ENCODE data around the gene ANKS1B. TPM values are rescaled to one million over a fixed set of nuclear protein-coding genes. Genes with fewer than 3 reads are reported as not detected.
"Not testable (repeated sequence)": the region's sequence is repeated elsewhere in the genome, so short reads cannot be mapped to it uniquely, and the experiment has no call there.

Gene ANKS1B
- total and polyA plus RNA-seq, 10 of the 15 experiments (the other 5 are each of a cell fraction or from before 2014, with no cell fraction given) = 0.16 to 1.3 (median 0.82) TPM; not detected in 7

GRCh38 chr12:98968896-98969295 lies 1015.8 kb downstream of the ANKS1B start:
- H3K27ac ChIP-seq (ENCODE audit: control insufficient read depth, insufficient read depth) = no peak overlapping the region

GRCh38 chr12:98957135-98957534 lies 1027.6 kb downstream of the ANKS1B start:
- SMC1A ChIA-PET (ENCODE audit: uncharacterized antibody, unreplicated experiment) = interaction anchor here (1.2 to 4.1 kb wide), 2 partner anchors 9 to 42 kb away, joined by 3 to 21 read pairs; no protein-coding TSS in a partner anchor
- ATAC-seq; H3K27ac ChIP-seq (ENCODE audit: control insufficient read depth, insufficient read depth); H4K20me1 ChIP-seq (ENCODE audit: control insufficient read depth, insufficient read depth); BruUV-seq (replicated peaks); H3K4me3 ChIP-seq; H3K4me1 ChIP-seq (ENCODE audit: control insufficient read depth, insufficient read depth, low read length); DNase-seq (ENCODE audit: low read depth, low spot score); H3K79me2 ChIP-seq (ENCODE audit: control insufficient read depth, insufficient read depth, low read length); FAIRE-seq; H3K4me2 ChIP-seq (ENCODE audit: control insufficient read depth, insufficient read depth); in situ Hi-C loops (cut with MboI); intact Hi-C loops (cut with micrococcal nuclease; ENCODE audit: unreplicated experiment); H3K9me3 ChIP-seq (replicated peaks; ENCODE audit: control insufficient read depth, insufficient read depth, low read length); H3K9ac ChIP-seq (ENCODE audit: control insufficient read depth, insufficient read depth, low read length); POLR2A ChIA-PET; H2AFZ ChIP-seq (ENCODE audit: control insufficient read depth, low read depth, low read length); H3K27me3 ChIP-seq (replicated peaks in 1 of 2; ENCODE audit: control insufficient read depth in 2 of 2, insufficient read depth in 2 of 2, low read length in 1 of 2); H3K36me3 ChIP-seq (ENCODE audit: control insufficient read depth in 2 of 2, insufficient read depth in 2 of 2, low read length in 1 of 2): not testable (repeated sequence)
- RAD21 ChIA-PET (ENCODE audit: unreplicated experiment) = interaction anchor here (1.4 kb wide), 1 partner anchor 42 kb away, joined by 8 read pairs; no protein-coding TSS in a partner anchor
- CTCF ChIA-PET = interaction anchor here (0.8 to 7.5 kb wide), 6 partner anchors 12 to 466 kb away, joined by 3 to 63 read pairs (median 4); no protein-coding TSS in a partner anchor
- WGBS (ENCODE audit: insufficient coverage, insufficient replicate concordance, low lambda C conversion rate, missing lambda C conversion rate) = 75% methylated on average over 5 of the region's 5 CpGs

More at GRCh38 chr12:98968896-98969295, 1015.8 kb downstream of the ANKS1B start:
- ATAC-seq = no peak
- H3K4me2 ChIP-seq (ENCODE audit: control insufficient read depth, insufficient read depth) = no peak overlapping the region
- H3K9me3 ChIP-seq (replicated peaks; ENCODE audit: control insufficient read depth, insufficient read depth, low read length) = no peaks in the 10 kb centered on the region
- ChIA-PET RAD21 (ENCODE audit: unreplicated experiment) (no interaction called here), POLR2A (no interaction called here), SMC1A (ENCODE audit: uncharacterized antibody, unreplicated experiment) (no interaction called here), CTCF (no interaction called here)
- H4K20me1 ChIP-seq (ENCODE audit: control insufficient read depth, insufficient read depth) = no peaks in the 10 kb centered on the region
- H2AFZ ChIP-seq (ENCODE audit: control insufficient read depth, low read depth, low read length) = no peak overlapping the region
- WGBS (ENCODE audit: insufficient coverage, insufficient replicate concordance, low lambda C conversion rate, missing lambda C conversion rate) = 53% methylated on average over 2 of the region's 2 CpGs
- FAIRE-seq = no peak
- no TSS peak for BruUV-seq (replicated peaks)
- H3K4me3 ChIP-seq = no peak overlapping the region
- in situ Hi-C loops (cut with MboI) (no loop called here), intact Hi-C loops (cut with micrococcal nuclease; ENCODE audit: unreplicated experiment) (no loop called here)
- H3K4me1 ChIP-seq (ENCODE audit: control insufficient read depth, insufficient read depth, low read length) = no peaks in the 10 kb centered on the region
- no peak for DNase-seq (ENCODE audit: low read depth, low spot score)
- H3K79me2 ChIP-seq (ENCODE audit: control insufficient read depth, insufficient read depth, low read length) = no peaks in the 10 kb centered on the region
- H3K36me3 ChIP-seq (ENCODE audit: control insufficient read depth in 2 of 2, insufficient read depth in 2 of 2, low read length in 1 of 2) = no peaks in the 10 kb centered on the region
- H3K27me3 ChIP-seq (replicated peaks in 1 of 2; ENCODE audit: control insufficient read depth in 2 of 2, insufficient read depth in 2 of 2, low read length in 1 of 2) = no peaks in the 10 kb centered on the region
- no peak overlapping the region for H3K9ac ChIP-seq (ENCODE audit: control insufficient read depth, insufficient read depth, low read length)
- no peak for TF ChIP-seq RAD51 (IDR thresholded peaks at IDR 0.05)
- TF ChIP-seq FOS (IDR thresholded peaks at IDR 0.05; ENCODE audit: borderline replicate concordance, extremely low read depth, insufficient read length) = no peak
- no peak for TF ChIP-seq PAX5 (IDR thresholded peaks at IDR 0.05; ENCODE audit: borderline replicate concordance, low read depth, low read length)
- TF ChIP-seq IRF3 (IDR thresholded peaks at IDR 0.05) = no peak
- TF ChIP-seq NR2C2 (IDR thresholded peaks at IDR 0.05; ENCODE audit: borderline replicate concordance, control insufficient read depth, insufficient read length, low read depth) = no peak
- no peak for TF ChIP-seq SMAD5 (IDR thresholded peaks at IDR 0.05; ENCODE audit: low read depth)
- no peak for TF ChIP-seq JUND (IDR thresholded peaks at IDR 0.05; ENCODE audit: low read depth, low read length)
- TF ChIP-seq TBL1XR1 (IDR thresholded peaks at IDR 0.05; ENCODE audit: low read depth, low read length) = no peak
